K562 (cell line): ENCODE data around the gene GART. TPM values are rescaled to one million over a fixed set of nuclear protein-coding genes. Genes with fewer than 3 reads are reported as not detected.

ENCODE experiments used
- ATAC-seq: fragments of 200-7000 bp; cut with Tn5 transposase; 3 replicates; pipeline ENCODE4 v1.9.1; 2020; ENCODE audit warnings: moderate library complexity
- BruUV-seq: library from RNA; stranded (reverse); fragments of 400-500 nt; replicated peaks from 2 replicates; lab custom pipeline; 2021; lab: Mats Ljungman, UMichigan
- CTCF ChIA-PET: fragments of 300-600 bp; formaldehyde crosslinking; extraction: SDS; loops from one replicate; lab custom pipeline; 2021; ENCODE audit warnings: low intra/inter-chr PET ratio; lab: Yijun Ruan, JAX
- POLR2A ChIA-PET: fragments of 300-600, 350-650 bp; sonication (Branson Sonifier 250); formaldehyde crosslinking; extraction: SDS; loops from one replicate; lab custom pipeline; 2021; ENCODE audit warnings: antibody characterized with exemption, inconsistent platforms; lab: Yijun Ruan, JAX
- DNase-seq, 4 experiments: peaks; one replicate each; pipeline versions ENCODE4 v3.0.0 to v3.0.0-alpha.2; 2011 to 2018; ENCODE audit warnings: low spot score in 3 of 4, mixed read lengths in 3 of 4; ENCODE audit errors: extremely low read depth in 1 of 4
- FAIRE-seq: peaks from 2 replicates; lab custom pipeline; 2011; peaks lifted over from hg19 to GRCh38; lab: Jason Lieb, UNC
- H2AFZ ChIP-seq: 2 replicates; pipeline ENCODE4 v1.6.0; 2011; ENCODE audit warnings: low read depth, low read length, control low read depth, inconsistent platforms
- H3K27ac ChIP-seq: fragments of 200-600 bp; 3 replicates; pipeline ENCODE4 v1.8.0; 2011; ENCODE audit warnings: low read depth, mild to moderate bottlenecking, control low read depth, inconsistent platforms, low read length, moderate library complexity, mixed read lengths; ENCODE audit errors: extremely low read depth
- H3K27me3 ChIP-seq, 2 experiments: fragments of 300-600 bp in 1 of 2; 2 replicates in 1 of 2; 3 replicates in 1 of 2; pipeline versions ENCODE4 v1.6.0 to v1.8.0; 2011; ENCODE audit warnings: inconsistent platforms in 2 of 2, low read length in 2 of 2, mild to moderate bottlenecking in 1 of 2, mixed read lengths in 1 of 2, moderate library complexity in 1 of 2; ENCODE audit not compliant: control insufficient read depth in 2 of 2, insufficient read depth in 2 of 2
- H3K36me3 ChIP-seq: fragments of 300-600 bp; 3 replicates; pipeline ENCODE4 v1.8.0; 2011; ENCODE audit warnings: mild to moderate bottlenecking, low read length, inconsistent platforms; ENCODE audit not compliant: control insufficient read depth, insufficient read depth
- H3K4me1 ChIP-seq, 2 experiments: fragments of 200-600 bp in 1 of 2; replicated peaks in 1 of 2; 2 replicates in 1 of 2; 3 replicates in 1 of 2; pipeline versions ENCODE4 v1.5.1 to v1.8.0; 2011; ENCODE audit warnings: inconsistent platforms in 2 of 2, low read length in 2 of 2, mild to moderate bottlenecking in 1 of 2, mixed read lengths in 1 of 2, moderate library complexity in 1 of 2; ENCODE audit not compliant: control insufficient read depth in 2 of 2, insufficient read depth in 2 of 2
- H3K4me2 ChIP-seq: 2 replicates; pipeline ENCODE4 v1.6.1; 2011; ENCODE audit warnings: low read length, control low read depth, inconsistent platforms, mixed read lengths; ENCODE audit not compliant: insufficient read depth
- H3K4me3 ChIP-seq: fragments of 200-600 bp; sonication (generic), shearing (Covaris generic); 2 replicates; pipeline ENCODE4 v1.5.1; 2016; ENCODE audit warnings: control low read depth, inconsistent platforms
- H3K79me2 ChIP-seq: fragments of 200-600 bp; 3 replicates; pipeline ENCODE4 v1.8.0; 2011; ENCODE audit warnings: low read length, inconsistent platforms; ENCODE audit not compliant: control insufficient read depth, insufficient read depth
- H3K9ac ChIP-seq, 2 experiments: 2 replicates each; pipeline versions ENCODE4 v1.6.0 to v1.6.1; 2011; ENCODE audit warnings: low read depth in 2 of 2, low read length in 2 of 2, control low read depth in 1 of 2, inconsistent platforms in 1 of 2, mild to moderate bottlenecking in 1 of 2, mixed read lengths in 1 of 2; ENCODE audit not compliant: insufficient read depth in 1 of 2
- H3K9me1 ChIP-seq: one replicate; pipeline ENCODE4 v1.6.0; 2011; ENCODE audit warnings: inconsistent platforms, mild to moderate bottlenecking, low read length, moderate library complexity; ENCODE audit not compliant: control insufficient read depth, insufficient read depth
- H3K9me3 ChIP-seq: replicated peaks from 2 replicates; pipeline ENCODE4 v1.5.1; 2011; ENCODE audit warnings: low read depth, low read length, inconsistent platforms; ENCODE audit not compliant: control insufficient read depth, insufficient read depth
- H4K20me1 ChIP-seq: replicated peaks from 2 replicates; pipeline ENCODE4 v1.6.1; 2011; ENCODE audit warnings: low read length, inconsistent platforms, mixed read lengths; ENCODE audit not compliant: control insufficient read depth, insufficient read depth
- ARNT ChIP-seq, 2 experiments: fragments of 450-650 bp; IDR thresholded peaks; 2 replicates each; pipeline ENCODE4 v1.6.1; 2016; ENCODE audit warnings: mild to moderate bottlenecking in 1 of 2
- CBX5 ChIP-seq: IDR thresholded peaks from 2 replicates; pipeline ENCODE4 v1.6.1; 2014; ENCODE audit warnings: low read depth, borderline replicate concordance
- CGGBP1 ChIP-seq: fragments of 250-450 bp; sonication (Bioruptor Pico); IDR thresholded peaks from 2 replicates; pipeline ENCODE4 v1.9.0; 2021; ENCODE audit warnings: mild to moderate bottlenecking
- CHCHD3 ChIP-seq: fragments of 250-450 bp; sonication (Bioruptor Pico); IDR thresholded peaks from 2 replicates; pipeline ENCODE4 v2.1.2; 2022; ENCODE audit warnings: mild to moderate bottlenecking
- E4F1 ChIP-seq: fragments of 250-450 bp; sonication (Bioruptor Pico); IDR thresholded peaks from 2 replicates; pipeline ENCODE4 v1.5.0; 2021; ENCODE audit warnings: mild to moderate bottlenecking, borderline replicate concordance
- GATAD2A ChIP-seq: fragments of 450-650 bp; IDR thresholded peaks from 2 replicates; pipeline ENCODE4 v1.6.1; 2017
- LCOR ChIP-seq: sonication (generic); formaldehyde crosslinking; IDR thresholded peaks from 2 replicates; pipeline ENCODE4 v1.8.0; 2022; ENCODE audit warnings: mild to moderate bottlenecking, missing genetic modification reagents
- MBD2 ChIP-seq: sonication (generic); IDR thresholded peaks from 2 replicates; pipeline ENCODE4 v1.6.1; 2016; ENCODE audit warnings: low read depth, borderline replicate concordance
- MLX ChIP-seq, 2 experiments: fragments of 450-650 bp in 1 of 2; sonication (generic) in 1 of 2; formaldehyde crosslinking; conservative IDR thresholded peaks; 2 replicates each; pipeline versions ENCODE4 v1.4.0 to v1.8.1; 2020 to 2022; ENCODE audit warnings: mild to moderate bottlenecking in 1 of 2, missing genetic modification reagents in 1 of 2
- NCOA6 ChIP-seq: fragments of 450-650 bp; IDR thresholded peaks from 2 replicates; pipeline ENCODE4 v1.6.1; 2017; ENCODE audit warnings: mild to moderate bottlenecking
- NR1H2 ChIP-seq: sonication (generic); formaldehyde crosslinking; IDR thresholded peaks from 2 replicates; pipeline ENCODE4 v1.4.0; 2020; ENCODE audit warnings: mild to moderate bottlenecking, missing genetic modification reagents
- SLC30A9 ChIP-seq: fragments of 250-450 bp; sonication (Bioruptor Pico); IDR thresholded peaks from 2 replicates; pipeline ENCODE4 v1.8.0; 2022; ENCODE audit warnings: mild to moderate bottlenecking, moderate library complexity
- SRF ChIP-seq, 2 experiments: fragments of 250-450, 450-650 bp in 1 of 2; sonication (Bioruptor Pico) in 1 of 2; sonication (generic) in 1 of 2; formaldehyde crosslinking; IDR thresholded peaks; 2 replicates each; pipeline versions ENCODE4 v1.5.0 to v1.5.1; 2020 to 2022; ENCODE audit warnings: mild to moderate bottlenecking in 1 of 2, missing genetic modification reagents in 1 of 2
- SRSF9 ChIP-seq: fragments of 200-400 bp; formaldehyde crosslinking; IDR thresholded peaks from 2 replicates; pipeline ENCODE4 v1.6.1; 2017; ENCODE audit warnings: low read depth, low read length, borderline replicate concordance
- ZNF12 ChIP-seq: sonication (generic); formaldehyde crosslinking; IDR thresholded peaks from 2 replicates; pipeline ENCODE4 v1.4.0; 2020; ENCODE audit warnings: mild to moderate bottlenecking, missing genetic modification reagents
- ZNF282 ChIP-seq: sonication (generic); formaldehyde crosslinking; IDR thresholded peaks from 2 replicates; pipeline ENCODE4 v1.8.1; 2023; ENCODE audit warnings: missing genetic modification reagents
- ZNF436 ChIP-seq: fragments of 250-450, 450-650 bp; sonication (Bioruptor Pico); formaldehyde crosslinking; IDR thresholded peaks from 2 replicates; pipeline ENCODE4 v1.7.0; 2020; ENCODE audit warnings: mild to moderate bottlenecking
- WGBS: fragments of 100-300 bp; shearing (Covaris generic); methylation state at CpG from one replicate; pipeline ENCODE4 v1.1.6; 2016; ENCODE audit warnings: low coverage, mixed read lengths; ENCODE audit not compliant: insufficient coverage; ENCODE audit errors: missing lambda C conversion rate; 5-methylcytosine and 5-hydroxymethylcytosine counted together
- in situ Hi-C: fragments of 300-500 bp; cut with MboI; formaldehyde crosslinking; loops from 4 replicates; pipeline ENCODE4 v1.15.0; 2018; ENCODE audit warnings: inconsistent platforms, mixed read lengths
- intact Hi-C: fragments of 100-400 bp; cut with micrococcal nuclease; formaldehyde crosslinking; loops from 2 replicates; pipeline ENCODE4 v1.14.2; 2022
- polyA plus RNA-seq, 8 experiments: library from polyadenylated mRNA; depleted of rRNA in 4 of 8; stranded (reverse) in 5 of 8; unstranded in 3 of 8; fragments of >200 nt; fragmentation: Nextera tagmentation in 2 of 8; fragmentation: Illumina TruSeq in 1 of 8; extraction: Ambion mirVana in 2 of 8; extraction: Trizol in 1 of 8; gene quantifications; 2 replicates each; pipeline versions ENCODE4 v1.2.1 to v1.2.3, GENCODE V29; 2011 to 2014; ENCODE audit warnings: inconsistent platforms in 1 of 8, missing spikeins in 1 of 8
- total RNA-seq, 7 experiments: library from RNA; depleted of rRNA in 6 of 7; stranded (reverse); fragments of >200 nt in 6 of 7; fragmentation: Illumina TruSeq in 2 of 7; extraction: Trizol in 2 of 7; gene quantifications; 2 replicates each; pipeline versions ENCODE4 v1.2.1 to v1.2.3, GENCODE V29; 2011 to 2021; ENCODE audit warnings: low replicate concordance in 1 of 7

Gene GART
- total and polyA plus RNA-seq, 9 of the 15 experiments (the other 6 are each of a cell fraction or from before 2014, with no cell fraction given), result 141 to 429 (median 349) TPM

- Histone ChIP-seq H3K4me2 (no peak overlapping the region), H3K79me2 (no peaks in the 10 kb centered on the region), H3K9ac (no peak overlapping the region), H3K36me3 (no peaks in the 10 kb centered on the region), H3K9me1 (no peaks in the 10 kb centered on the region), H3K27ac (no peak overlapping the region), H3K4me1 (peaks cover 0 to 10% of the 10 kb centered on the region in 2 experiments; a peak in 3 of 5 replicates), H4K20me1 (no peaks in the 10 kb centered on the region), H3K4me3 (no peak overlapping the region), H3K27me3 (no peaks in the 10 kb centered on the region), H3K9me3 (no peaks in the 10 kb centered on the region), H2AFZ (no peak overlapping the region)
- intact Hi-C loops, result no loop called here
- WGBS, result 58% methylated on average over 3 of the region's 3 CpGs
- BruUV-seq, result no TSS peak
- no peak for DNase-seq
- no peak for FAIRE-seq
- no peak for ATAC-seq
- CTCF ChIA-PET, result no interaction called here
- TF ChIP-seq SRSF9 (no peak), LCOR (CRISPR knock-in tag) (no peak), NCOA6 (no peak), ARNT (IDR thresholded peaks at IDR 0.05) (no peak), MLX (CRISPR knock-in tag; conservative IDR thresholded peaks at IDR 0.05) (no peak), CGGBP1 (CRISPR knock-in tag) (no peak), E4F1 (CRISPR knock-in tag) (no peak), SRF (CRISPR knock-in tag; IDR thresholded peaks at IDR 0.05) (no peak), MBD2 (no peak), CBX5 (no peak), ZNF436 (no peak), ZNF282 (CRISPR knock-in tag) (no peak), NR1H2 (CRISPR knock-in tag) (no peak), CHCHD3 (CRISPR knock-in tag) (no peak), ZNF12 (CRISPR knock-in tag) (no peak), SLC30A9 (CRISPR knock-in tag) (no peak), GATAD2A (no peak)
- POLR2A ChIA-PET, result interaction anchor here (1.2 kb wide), 1 partner anchor 17 kb away, joined by 3 read pairs; no protein-coding TSS in a partner anchor
- in situ Hi-C loops, result no loop called here
Observed at GRCh38 chr21:33493756-33494155, 48.2 kb downstream of the GART start.
